H4 (cell line): Measurements from ENCODE around the gene SIAE. TPM values are rescaled to one million over a fixed set of nuclear protein-coding genes. Genes with fewer than 3 reads are reported as not detected.

Source experiments
- DNase-seq: peaks from one replicate; pipeline ENCODE4 v3.0.0-alpha.2; 2015; ENCODE audit warnings: low spot score
- total RNA-seq: library from RNA; depleted of rRNA; stranded (reverse); fragments of >200 nt; shearing (Covaris generic); gene quantifications from 2 replicates; pipeline ENCODE4 v1.2.3, GENCODE V29; 2014; rRNA removed

SIAE gene
- total RNA-seq = 18.7 and 22.8 TPM in 2 replicates

GRCh38 chr11:124673333-124674167 lies at the start of gene SIAE, which contains the start of gene SPA17:
Gene SIAE (minus strand): TSS chr11:124673739. CDS start chr11:124673708, 31 bp downstream.
Gene SPA17 (plus strand): TSS chr11:124673904. CDS start chr11:124675265, 1,361 bp downstream.
- peak; percentile 84 for DNase-seq

- DNase-seq = no peak
Observed at GRCh38 chr11:124722176-124722575, 48.6 kb upstream of the SIAE start.

GRCh38 chr11:124719534-124719933 lies 46.0 kb upstream of the SIAE start:
- DNase-seq = no peak

GRCh38 chr11:124718801-124719200 lies 45.3 kb upstream of the SIAE start:
- DNase-seq = no peak

GRCh38 chr11:124717786-124718651 lies 44.5 kb upstream of the SIAE start:
- no peak for DNase-seq

GRCh38 chr11:124717421-124717785 lies 43.9 kb upstream of the SIAE start:
- DNase-seq = no peak

- no peak for DNase-seq
Observed at GRCh38 chr11:124716591-124716990, 43.1 kb upstream of the SIAE start.

GRCh38 chr11:124712392-124712791 lies 38.9 kb upstream of the SIAE start:
- no peak for DNase-seq

- DNase-seq = no peak
Observed at GRCh38 chr11:124707829-124708228, 34.3 kb upstream of the SIAE start.

- DNase-seq = no peak
Observed at GRCh38 chr11:124700028-124700427, 26.5 kb upstream of the SIAE start.

- DNase-seq = no peak
Observed at GRCh38 chr11:124699547-124699946, 26.0 kb upstream of the SIAE start.

- DNase-seq = no peak
Observed at GRCh38 chr11:124693142-124693541, 19.6 kb upstream of the SIAE start.

- DNase-seq = no peak
Observed at GRCh38 chr11:124682443-124682842, 8.9 kb upstream of the SIAE start.

- DNase-seq = no peak
Observed at GRCh38 chr11:124681421-124681820, 7.9 kb upstream of the SIAE start.

GRCh38 chr11:124678416-124678815 lies 4.9 kb upstream of the SIAE start:
- DNase-seq = no peak

GRCh38 chr11:124676386-124676785 lies 2.8 kb upstream of the SIAE start:
- DNase-seq = peak; percentile 39

- no peak for DNase-seq
Observed at GRCh38 chr11:124674571-124674970, 1.0 kb upstream of the SIAE start.

GRCh38 chr11:124674168-124674517 lies 604 bp upstream of the SIAE start:
- no peak for DNase-seq

- no peak for DNase-seq
Observed at GRCh38 chr11:124672536-124673215, 863 bp downstream of the SIAE start.

GRCh38 chr11:124670732-124671131 lies 2.8 kb downstream of the SIAE start:
- DNase-seq = peak; percentile 62

GRCh38 chr11:124669193-124669592 lies 4.3 kb downstream of the SIAE start:
- peak; percentile 29 for DNase-seq

- no peak for DNase-seq
Observed at GRCh38 chr11:124667601-124668000, 5.9 kb downstream of the SIAE start.
